HCT116 (cell line): ENCODE data around the gene ST6GALNAC5. TPM values are rescaled to one million over a fixed set of nuclear protein-coding genes. Genes with fewer than 3 reads are reported as not detected.

Experiments
- ATAC-seq: fragments of 200-7000 bp; cut with Tn5 transposase; 2 replicates; pipeline ENCODE4 v1.9.1; 2020; ENCODE audit warnings: mild to moderate bottlenecking, moderate library complexity
- BruUV-seq: library from RNA; stranded (reverse); fragments of 400-500 nt; replicated peaks from 2 replicates; lab custom pipeline; 2021; lab: Mats Ljungman, UMichigan
- CTCF ChIA-PET: fragments of 300-600 bp; sonication (Branson Sonifier 250); formaldehyde crosslinking; loops from one replicate; lab custom pipeline; 2021; ENCODE audit warnings: antibody characterized with exemption; lab: Charles Lee
- POLR2A ChIA-PET: fragments of 300-600, 350-600 bp; sonication (Branson Sonifier 250); formaldehyde crosslinking; loops from one replicate; lab custom pipeline; 2021; ENCODE audit warnings: antibody characterized with exemption; lab: Charles Lee
- RAD21 ChIA-PET, 2 experiments: fragments of 300-600 bp; sonication (Branson Sonifier 250); formaldehyde crosslinking; loops; one replicate each; lab custom pipeline; 2023; ENCODE audit warnings: low total read pairs in 2 of 2; ENCODE audit not compliant: uncharacterized antibody in 2 of 2, unreplicated experiment in 2 of 2, low non-redundant PET in 1 of 2; lab: Charles Lee
- DNase-seq: peaks from one replicate; pipeline ENCODE4 v3.0.0-alpha.2; 2010; ENCODE audit warnings: low read depth, low spot score
- H2AFZ ChIP-seq: fragments of 200-600 bp; shearing (Covaris generic), sonication (generic); 2 replicates; pipeline ENCODE4 v1.6.1; 2017; ENCODE audit warnings: low read depth, mixed run types, mixed read lengths, antibody characterized with exemption, low read length; ENCODE audit not compliant: poor library complexity, severe bottlenecking
- H3K27ac ChIP-seq: 2 replicates; pipeline ENCODE4 v1.5.1; 2012; ENCODE audit warnings: low read depth, low read length
- H3K27me3 ChIP-seq: fragments of 200-600 bp; sonication (generic); 2 replicates; pipeline ENCODE4 v1.6.1; 2016; ENCODE audit warnings: mixed run types, low read length, mixed read lengths; ENCODE audit not compliant: insufficient read depth
- H3K36me3 ChIP-seq, 2 experiments: fragments of 200-500 bp in 1 of 2; fragments of 200-600 bp in 1 of 2; sonication (Bioruptor generic) in 1 of 2; sonication (generic) in 1 of 2; 2 replicates each; pipeline versions ENCODE4 v1.5.1 to v1.6.1; 2014 to 2016; ENCODE audit warnings: low read length in 2 of 2, inconsistent platforms in 1 of 2, mixed read lengths in 1 of 2, mixed run types in 1 of 2; ENCODE audit not compliant: insufficient read depth in 2 of 2, control insufficient read depth in 1 of 2
- H3K4me1 ChIP-seq, 2 experiments: fragments of 200-600 bp in 1 of 2; sonication (generic) in 1 of 2; 2 replicates each; pipeline versions ENCODE4 v1.5.1 to v1.6.1; 2012 to 2017; ENCODE audit warnings: low read length in 2 of 2, inconsistent platforms in 1 of 2, mild to moderate bottlenecking in 1 of 2, mixed read lengths in 1 of 2, mixed run types in 1 of 2, moderate library complexity in 1 of 2; ENCODE audit not compliant: insufficient read depth in 2 of 2, control insufficient read depth in 1 of 2
- H3K4me2 ChIP-seq: fragments of 200-600 bp; sonication (generic); 2 replicates; pipeline ENCODE4 v1.6.1; 2017; ENCODE audit warnings: mixed run types, low read length, mixed read lengths
- H3K4me3 ChIP-seq, 2 experiments: fragments of 200-600 bp in 1 of 2; sonication (generic) in 1 of 2; replicated peaks in 1 of 2; 2 replicates each; pipeline ENCODE4 v1.5.1; 2011 to 2016; ENCODE audit warnings: low read length in 2 of 2, control low read depth in 1 of 2, low read depth in 1 of 2, mild to moderate bottlenecking in 1 of 2, mixed read lengths in 1 of 2, mixed run types in 1 of 2
- H3K79me2 ChIP-seq: fragments of 200-600 bp; sonication (generic); 2 replicates; pipeline ENCODE4 v1.6.1; 2017; ENCODE audit warnings: mild to moderate bottlenecking, mixed run types, low read length, moderate library complexity, mixed read lengths; ENCODE audit not compliant: insufficient read depth
- H3K9ac ChIP-seq: fragments of 200-600 bp; sonication (generic); 2 replicates; pipeline ENCODE4 v1.6.1; 2016; ENCODE audit warnings: low read length, mixed read lengths
- H3K9me2 ChIP-seq: fragments of 200-600 bp; sonication (generic), shearing (Covaris generic); 2 replicates; pipeline ENCODE4 v1.6.1; 2017; ENCODE audit warnings: mixed run types, mild to moderate bottlenecking, moderate library complexity; ENCODE audit not compliant: insufficient read depth
- H3K9me3 ChIP-seq, 2 experiments: fragments of 200-500 bp in 1 of 2; fragments of 200-600 bp in 1 of 2; sonication (Bioruptor generic) in 1 of 2; sonication (generic) in 1 of 2; 2 replicates each; pipeline ENCODE4 v1.6.1; 2014 to 2017; ENCODE audit warnings: low read length in 2 of 2, mixed read lengths in 2 of 2, inconsistent platforms in 1 of 2, low read depth in 1 of 2, mild to moderate bottlenecking in 1 of 2, mixed run types in 1 of 2, moderate library complexity in 1 of 2; ENCODE audit not compliant: control insufficient read depth in 1 of 2, insufficient read depth in 1 of 2
- H4K20me1 ChIP-seq: fragments of 200-600 bp; sonication (generic), shearing (Covaris generic); 2 replicates; pipeline ENCODE4 v1.6.1; 2017; ENCODE audit warnings: mixed run types, mild to moderate bottlenecking, moderate library complexity; ENCODE audit not compliant: insufficient read depth
- ATF3 ChIP-seq: IDR thresholded peaks from 2 replicates; pipeline ENCODE4 v1.6.1; 2012
- CEBPB ChIP-seq: IDR thresholded peaks from 2 replicates; pipeline ENCODE4 v1.6.1; 2012; ENCODE audit warnings: low read depth
- CTCF ChIP-seq, 3 experiments: fragments of 200-600 bp in 1 of 3; sonication (generic) in 1 of 3; IDR thresholded peaks in 2 of 3; conservative IDR thresholded peaks in 1 of 3; 2 replicates each; pipeline ENCODE4 v1.5.1; 2012 to 2017; ENCODE audit warnings: low read depth in 2 of 3, low read length in 2 of 3, antibody characterized with exemption in 1 of 3, borderline replicate concordance in 1 of 3, control low read depth in 1 of 3, mild to moderate bottlenecking in 1 of 3, mixed read lengths in 1 of 3, mixed run types in 1 of 3, moderate library complexity in 1 of 3; ENCODE audit not compliant: insufficient read depth in 1 of 3
- EGR1 ChIP-seq: IDR thresholded peaks from 2 replicates; pipeline ENCODE4 v1.6.1; 2012; ENCODE audit warnings: low read depth
- EZH2 ChIP-seq: fragments of 200-600 bp; sonication (generic); IDR thresholded peaks from 2 replicates; pipeline ENCODE4 v1.6.1; 2017; ENCODE audit warnings: antibody characterized with exemption, mixed run types
- EZH2phosphoT487 ChIP-seq: fragments of 200-600 bp; IDR thresholded peaks from 2 replicates; pipeline ENCODE4 v1.6.1; 2018; ENCODE audit warnings: antibody characterized with exemption, borderline replicate concordance
- FOSL1 ChIP-seq: IDR thresholded peaks from 2 replicates; pipeline ENCODE4 v1.6.1; 2012; ENCODE audit warnings: low read depth
- JUND ChIP-seq: IDR thresholded peaks from 2 replicates; pipeline ENCODE4 v1.6.1; 2012
- POLR2AphosphoS5 ChIP-seq: IDR thresholded peaks from 2 replicates; pipeline ENCODE4 v1.6.1; 2011; ENCODE audit warnings: mild to moderate bottlenecking, low read depth, low read length, moderate library complexity
- REST ChIP-seq: IDR thresholded peaks from 2 replicates; pipeline ENCODE4 v1.6.1; 2012; ENCODE audit warnings: low read depth
- SIN3A ChIP-seq: IDR thresholded peaks from 2 replicates; pipeline ENCODE4 v1.6.1; 2012; ENCODE audit warnings: low read depth
- SP1 ChIP-seq: IDR thresholded peaks from 2 replicates; pipeline ENCODE4 v1.6.1; 2012; ENCODE audit warnings: low read depth
- SRF ChIP-seq: IDR thresholded peaks from 2 replicates; pipeline ENCODE4 v1.6.1; 2012; ENCODE audit warnings: low read depth
- ZFX ChIP-seq: fragments of 450-650 bp; IDR thresholded peaks from 2 replicates; pipeline ENCODE4 v1.6.1; 2017
- intact Hi-C: fragments of 100-400 bp; cut with micrococcal nuclease; formaldehyde crosslinking; loops from 2 replicates; pipeline ENCODE4 v1.10.0; 2022
- total RNA-seq: library from RNA; stranded (reverse); gene quantifications from one replicate; pipeline ENCODE4 v1.2.1, GENCODE V29; 2021; ENCODE audit not compliant: unreplicated experiment
- TF ChIP-seq, protein P1 (sequence below): IDR thresholded peaks from 2 replicates; pipeline ENCODE4 v1.6.1; 2012

ST6GALNAC5 gene
- total RNA-seq, 1 experiment from 2014 or later: 1.2 TPM

DNA sequence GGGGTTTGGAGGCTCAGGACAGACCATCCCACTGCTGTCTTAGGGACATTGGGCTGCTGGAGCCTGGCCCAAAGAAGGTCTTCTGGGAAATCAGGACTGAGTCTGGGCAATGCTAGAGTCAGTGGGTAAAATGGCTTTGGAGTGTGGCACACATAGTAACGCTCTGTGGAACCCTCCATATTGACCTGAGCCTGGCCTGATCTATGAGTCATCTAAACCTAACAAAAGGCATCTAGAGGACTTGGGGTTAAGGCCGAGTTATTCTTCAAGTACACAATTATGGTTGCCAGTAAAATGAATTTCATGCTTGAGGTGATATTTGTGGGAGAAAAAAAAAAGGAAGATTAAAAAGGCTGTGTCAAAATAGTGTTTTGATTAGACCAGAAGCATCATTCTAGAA is 77.7 kb downstream of the ST6GALNAC5 start:
- H3K4me1 ChIP-seq: peaks cover 0 to 16% of the 10 kb centered on the region in 2 experiments; a peak in 1 of 4 replicates
- H3K79me2 ChIP-seq: no peaks in the 10 kb centered on the region
- DNase-seq (no peak), ATAC-seq (no peak)
- no peaks in the 10 kb centered on the region for H3K9me2 ChIP-seq
- H3K4me3 ChIP-seq: no peak overlapping the region
- H4K20me1 ChIP-seq: no peaks in the 10 kb centered on the region
- H3K4me2 ChIP-seq: no peak overlapping the region
- H3K27me3 ChIP-seq: no peaks in the 10 kb centered on the region
- no peaks in the 10 kb centered on the region for H3K36me3 ChIP-seq
- no peak overlapping the region for H3K9ac ChIP-seq
- RAD21 ChIA-PET: no interaction called here
- H2AFZ ChIP-seq: no peak overlapping the region
- H3K9me3 ChIP-seq: no peaks in the 10 kb centered on the region
- intact Hi-C loops: no loop called here
- CTCF ChIA-PET: no interaction called here
- POLR2A ChIA-PET: no interaction called here
- no peak for TF ChIP-seq EZH2phosphoT487
- no peak for TF ChIP-seq CEBPB
- TF ChIP-seq, protein P1, sequence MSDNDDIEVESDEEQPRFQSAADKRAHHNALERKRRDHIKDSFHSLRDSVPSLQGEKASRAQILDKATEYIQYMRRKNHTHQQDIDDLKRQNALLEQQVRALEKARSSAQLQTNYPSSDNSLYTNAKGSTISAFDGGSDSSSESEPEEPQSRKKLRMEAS: no peak
- TF ChIP-seq CTCF (IDR thresholded peaks at IDR 0.05 in 2 of 3, conservative IDR thresholded peaks at IDR 0.05 in 1 of 3; ENCODE audit: borderline replicate concordance in 1 of 3, insufficient read depth in 1 of 3, low read depth in 2 of 3, low read length in 2 of 3): no peak
- TF ChIP-seq SP1: no peak
- TF ChIP-seq EGR1: no peak
- H3K27ac ChIP-seq: no peak overlapping the region
- no TSS peak for BruUV-seq

- Histone ChIP-seq H3K4me2 (no peak overlapping the region), H3K36me3 (no peaks in the 10 kb centered on the region), H3K9me3 (no peaks in the 10 kb centered on the region), H3K27me3 (no peaks in the 10 kb centered on the region), H3K27ac (no peak overlapping the region), H3K9ac (no peak overlapping the region), H3K4me3 (no peak overlapping the region), H3K9me2 (0 out of 2 replicates have a peak, but pooled peaks cover 3% of the 10 kb centered on the region), H3K79me2 (no peaks in the 10 kb centered on the region), H2AFZ (no peak overlapping the region), H3K4me1 (peaks cover 0 to 16% of the 10 kb centered on the region in 2 experiments; a peak in 1 of 4 replicates), H4K20me1 (no peaks in the 10 kb centered on the region)
- ChIA-PET POLR2A (no interaction called here), CTCF (no interaction called here), RAD21 (no interaction called here)
- ATAC-seq (no peak; the same call in 1 of the 2 replicates), DNase-seq (no peak)
- intact Hi-C loops: no loop called here
- no TSS peak for BruUV-seq
- TF ChIP-seq ZFX (no peak), CEBPB (no peak), EZH2 (no peak), POLR2AphosphoS5 (no peak), JUND (no peak), SP1 (no peak), ATF3 (no peak), FOSL1 (no peak), SIN3A (no peak), REST (no peak), SRF (no peak)
These were observed 81.6 kb downstream of the ST6GALNAC5 start for GRCh38 chr1:76948846-76949245.
